GM19455 (cell line): Measurements from ENCODE around the gene KCNQ5.

ENCODE experiments used
- ATAC-seq: cut with Tn5 transposase; IDR thresholded peaks from one replicate; pipeline ENCODE4 v1.9.1; 2021; ENCODE audit not compliant: unreplicated experiment

KCNQ5 gene

GRCh38 chr6:73088138-73088813 lies 466.4 kb downstream of the KCNQ5 start:
- peak; percentile 84 for ATAC-seq

GRCh38 chr6:73104921-73105320 lies 483.1 kb downstream of the KCNQ5 start:
- no peak for ATAC-seq

GRCh38 chr6:73107016-73107415 lies 485.2 kb downstream of the KCNQ5 start:
- no peak for ATAC-seq

- no peak for ATAC-seq
Observed at GRCh38 chr6:73108949-73109348, 487.1 kb downstream of the KCNQ5 start.

- no peak for ATAC-seq
Observed at GRCh38 chr6:73109659-73110058, 487.8 kb downstream of the KCNQ5 start.

GRCh38 chr6:73116330-73116729 lies 494.5 kb downstream of the KCNQ5 start:
- ATAC-seq, result no peak

GRCh38 chr6:73121421-73121993 lies 499.6 kb downstream of the KCNQ5 start:
- ATAC-seq, result no peak

GRCh38 chr6:73123632-73124329 lies 501.9 kb downstream of the KCNQ5 start:
- peak; percentile 63 for ATAC-seq

- peak; percentile 96 for ATAC-seq
Observed at GRCh38 chr6:73129653-73130443, 508.0 kb downstream of the KCNQ5 start.

GRCh38 chr6:73131706-73132105 lies 509.8 kb downstream of the KCNQ5 start:
- ATAC-seq, result no peak

- no peak for ATAC-seq
Observed at GRCh38 chr6:73134588-73134987, 512.7 kb downstream of the KCNQ5 start.

- no peak for ATAC-seq
Observed at GRCh38 chr6:73139681-73140383, 518.0 kb downstream of the KCNQ5 start.

GRCh38 chr6:73143551-73143950 lies 521.7 kb downstream of the KCNQ5 start:
- no peak for ATAC-seq

GRCh38 chr6:73144516-73144915 lies 522.7 kb downstream of the KCNQ5 start:
- ATAC-seq, result no peak

- ATAC-seq, result no peak
Observed at GRCh38 chr6:73145690-73146089, 523.8 kb downstream of the KCNQ5 start.

GRCh38 chr6:73151732-73152131 lies 529.9 kb downstream of the KCNQ5 start:
- no peak for ATAC-seq

GRCh38 chr6:73152556-73152955 lies 530.7 kb downstream of the KCNQ5 start:
- ATAC-seq, result no peak

GRCh38 chr6:73152966-73153757 lies 531.3 kb downstream of the KCNQ5 start:
- ATAC-seq, result no peak

- ATAC-seq, result no peak
Observed at GRCh38 chr6:73156793-73157767, 535.2 kb downstream of the KCNQ5 start.
